Liver (tissue), 9 donors: ENCODE results near the gene GNB1L. TPM values are rescaled to one million over a fixed set of nuclear protein-coding genes. Genes with fewer than 3 reads are reported as not detected.

ENCODE experiments used
- DNase-seq: peaks from one replicate; pipeline ENCODE4 v3.0.0-alpha.2; 2017; ENCODE audit warnings: low spot score
- H3K27ac ChIP-seq, 2 donors: one replicate each; pipeline ENCODE4 v1.7.0; 2013; ENCODE audit warnings: inconsistent platforms in 2 of 2, low read length in 2 of 2, control low read depth in 1 of 2, low read depth in 1 of 2, mild to moderate bottlenecking in 1 of 2
- H3K27me3 ChIP-seq, 4 donors: one replicate each; pipeline versions ENCODE4 v1.6.1 to v1.7.0; 2013; ENCODE audit warnings: low read length in 3 of 4, inconsistent platforms in 1 of 4, mild to moderate bottlenecking in 1 of 4, moderate library complexity in 1 of 4; ENCODE audit not compliant: control insufficient read depth in 4 of 4, insufficient read depth in 4 of 4
- H3K36me3 ChIP-seq, 4 donors: one replicate each; pipeline versions ENCODE4 v1.6.1 to v1.7.0; 2013; ENCODE audit warnings: low read length in 3 of 4, mild to moderate bottlenecking in 3 of 4, low read depth in 1 of 4, moderate library complexity in 1 of 4; ENCODE audit not compliant: control insufficient read depth in 4 of 4, insufficient read depth in 3 of 4
- H3K4me1 ChIP-seq, 4 donors: one replicate each; pipeline versions ENCODE4 v1.6.1 to v1.7.0; 2013; ENCODE audit warnings: low read length in 3 of 4, mild to moderate bottlenecking in 3 of 4, moderate library complexity in 1 of 4; ENCODE audit not compliant: control insufficient read depth in 4 of 4, insufficient read depth in 4 of 4
- H3K4me3 ChIP-seq, 3 donors: one replicate each; pipeline versions ENCODE4 v1.6.1 to v1.7.0; 2013; ENCODE audit warnings: low read length in 3 of 3, control low read depth in 1 of 3, low read depth in 1 of 3, mild to moderate bottlenecking in 1 of 3
- H3K9ac ChIP-seq, 2 donors: one replicate each; pipeline ENCODE4 v1.7.0; 2013; ENCODE audit warnings: low read length in 2 of 2, mild to moderate bottlenecking in 2 of 2, moderate library complexity in 2 of 2, control low read depth in 1 of 2, low read depth in 1 of 2
- H3K9me3 ChIP-seq, 4 donors: one replicate each; pipeline versions ENCODE4 v1.6.1 to v1.7.0; 2013; ENCODE audit warnings: low read length in 3 of 4; ENCODE audit not compliant: control insufficient read depth in 4 of 4
- EGR1 ChIP-seq, 2 donors: IDR thresholded peaks; 2 replicates each; pipeline ENCODE4 v1.6.1; 2016 to 2018; ENCODE audit warnings: antibody characterized with exemption in 2 of 2, low read depth in 2 of 2
- FOXA1 ChIP-seq: IDR thresholded peaks from 2 replicates; pipeline ENCODE4 v1.6.1; 2016; ENCODE audit warnings: antibody characterized with exemption
- GABPA ChIP-seq, 2 donors: IDR thresholded peaks in 1 of 2; conservative IDR thresholded peaks in 1 of 2; 2 replicates each; pipeline ENCODE4 v1.6.1; 2016; ENCODE audit warnings: antibody characterized with exemption in 2 of 2, mild to moderate bottlenecking in 1 of 2, moderate library complexity in 1 of 2
- MAX ChIP-seq: IDR thresholded peaks from 2 replicates; pipeline ENCODE4 v1.6.1; 2016; ENCODE audit warnings: antibody characterized with exemption
- NR2F2 ChIP-seq: IDR thresholded peaks from 2 replicates; pipeline ENCODE4 v1.6.1; 2016; ENCODE audit warnings: antibody characterized with exemption
- RAD21 ChIP-seq, 2 donors: IDR thresholded peaks; 2 replicates each; pipeline ENCODE4 v1.6.1; 2016; ENCODE audit warnings: antibody characterized with exemption in 2 of 2, mild to moderate bottlenecking in 2 of 2
- REST ChIP-seq: IDR thresholded peaks from 2 replicates; pipeline ENCODE4 v1.6.1; 2016; ENCODE audit warnings: antibody characterized with exemption, mild to moderate bottlenecking
- SP1 ChIP-seq: IDR thresholded peaks from 2 replicates; pipeline ENCODE4 v1.6.1; 2018; ENCODE audit warnings: antibody characterized with exemption, mild to moderate bottlenecking
- TAF1 ChIP-seq: conservative IDR thresholded peaks from 2 replicates; pipeline ENCODE4 v1.6.1; 2016; ENCODE audit warnings: antibody characterized with exemption, mild to moderate bottlenecking
- WGBS: extraction: QIAGEN DNeasy Blood & Tissue Kit; methylation state at CpG from one replicate; pipeline ENCODE4 v1.1.7; 2013; 5-methylcytosine and 5-hydroxymethylcytosine counted together
- polyA plus RNA-seq, 2 donors: library from polyadenylated mRNA; stranded (reverse) in 1 of 2; unstranded in 1 of 2; fragments of 200-250 nt in 1 of 2; fragments of >200 nt in 1 of 2; fragmentation: Nextera tagmentation in 1 of 2; extraction: Ambion mirVana in 1 of 2; gene quantifications; one replicate each; pipeline versions ENCODE4 v1.2.1 to v1.2.3, GENCODE V29; 2013 to 2015
- total RNA-seq, 2 donors: library from RNA; depleted of rRNA; stranded (reverse); fragments of >200 nt; gene quantifications; one replicate each; pipeline ENCODE4 v1.2.3, GENCODE V29; 2014
- donor health status: healthy.
- donor health status: healthy.
- donor health status: healthy.
- donor health status: healthy.
- donor health status: healthy.

The GNB1L gene
- total and polyA plus RNA-seq, 4 donors, result 1.5 to 3.6 (median 1.9) TPM

GRCh38 chr22:19882446-19883381 is 28.0 kb upstream of the GNB1L start:
- Histone ChIP-seq H3K9ac (no peak overlapping the region), H3K9me3 (no peaks in the 10 kb centered on the region), H3K4me3 (no peak overlapping the region), H3K4me1 (no peaks in the 10 kb centered on the region), H3K27me3 (no peaks in the 10 kb centered on the region), H3K27ac (no peak overlapping the region), H3K36me3 (peaks cover 0 to 22% (median 3%) of the 10 kb centered on the region in 4 donors)
- TF ChIP-seq EGR1 (IDR thresholded peaks at IDR 0.05; ENCODE audit: low read depth in 2 of 2), result no peak
- TF ChIP-seq NR2F2, result no peak
- no peak for DNase-seq
- WGBS, result 96% methylated on average over 26 of the region's 26 CpGs

- Histone ChIP-seq H3K4me3 (no peak overlapping the region), H3K9me3 (no peaks in the 10 kb centered on the region), H3K27ac (no peak overlapping the region), H3K4me1 (no peaks in the 10 kb centered on the region), H3K36me3 (peaks cover 0 to 16% (median 3%) of the 10 kb centered on the region in 4 donors), H3K9ac (no peak overlapping the region), H3K27me3 (no peaks in the 10 kb centered on the region)
- TF ChIP-seq MAX, result no peak
- no peak for TF ChIP-seq FOXA1
- TF ChIP-seq RAD21 (IDR thresholded peaks at IDR 0.05), result no peak
- TF ChIP-seq TAF1, result no peak
- TF ChIP-seq GABPA (IDR thresholded peaks at IDR 0.05 in 1 of 2, conservative IDR thresholded peaks at IDR 0.05 in 1 of 2), result no peak
- WGBS, result 83% methylated on average over 27 of the region's 27 CpGs
- DNase-seq, result no peak
Observed at GRCh38 chr22:19880786-19881569, 26.3 kb upstream of the GNB1L start.

GRCh38 chr22:19879992-19880785 is 25.5 kb upstream of the GNB1L start:
- Histone ChIP-seq H3K36me3 (peaks cover 0 to 16% (median 3%) of the 10 kb centered on the region in 4 donors), H3K4me3 (no peak overlapping the region), H3K4me1 (no peaks in the 10 kb centered on the region), H3K9ac (no peak overlapping the region), H3K27ac (no peak overlapping the region), H3K9me3 (no peaks in the 10 kb centered on the region), H3K27me3 (no peaks in the 10 kb centered on the region)
- DNase-seq, result no peak
- WGBS, result 94% methylated on average over 34 of the region's 34 CpGs
- no peak for TF ChIP-seq SP1
- no peak for TF ChIP-seq REST
